Left ventricle myocardium superior (tissue), 1 donor: ENCODE measurements around the gene GSTP1. TPM values are rescaled to one million over a fixed set of nuclear protein-coding genes. Genes with fewer than 3 reads are reported as not detected.
"Not testable (repeated sequence)": the region's sequence is repeated elsewhere in the genome, so short reads cannot be mapped to it uniquely, and the experiment has no call there.

ENCODE experiments used
- ATAC-seq: fragments of 200-7000 bp; cut with Tn5 transposase; one replicate; pipeline ENCODE4 v1.9.1; 2020; ENCODE audit warnings: mild to moderate bottlenecking, moderate library complexity
- DNase-seq: peaks from one replicate; pipeline ENCODE4 v3.0.0-alpha.2; 2020
- intact Hi-C: fragments of 100-400 bp; cut with micrococcal nuclease; formaldehyde crosslinking; loops from one replicate; pipeline ENCODE4 v1.11.0; 2022
- total RNA-seq: library from RNA; stranded (reverse); fragmentation: NEBNext Ultra II Directional; extraction: Animal tissue kit (Norgen Biotek cat#: 25700); gene quantifications from one replicate; pipeline ENCODE4 v1.2.1, GENCODE V29; 2021
- donor health status: DM: no; HTN: yes; CAD: no; lungs with severe emphysema.

GSTP1 gene
- total RNA-seq, 1 donor from 2014 or later = 360 TPM

DNA sequence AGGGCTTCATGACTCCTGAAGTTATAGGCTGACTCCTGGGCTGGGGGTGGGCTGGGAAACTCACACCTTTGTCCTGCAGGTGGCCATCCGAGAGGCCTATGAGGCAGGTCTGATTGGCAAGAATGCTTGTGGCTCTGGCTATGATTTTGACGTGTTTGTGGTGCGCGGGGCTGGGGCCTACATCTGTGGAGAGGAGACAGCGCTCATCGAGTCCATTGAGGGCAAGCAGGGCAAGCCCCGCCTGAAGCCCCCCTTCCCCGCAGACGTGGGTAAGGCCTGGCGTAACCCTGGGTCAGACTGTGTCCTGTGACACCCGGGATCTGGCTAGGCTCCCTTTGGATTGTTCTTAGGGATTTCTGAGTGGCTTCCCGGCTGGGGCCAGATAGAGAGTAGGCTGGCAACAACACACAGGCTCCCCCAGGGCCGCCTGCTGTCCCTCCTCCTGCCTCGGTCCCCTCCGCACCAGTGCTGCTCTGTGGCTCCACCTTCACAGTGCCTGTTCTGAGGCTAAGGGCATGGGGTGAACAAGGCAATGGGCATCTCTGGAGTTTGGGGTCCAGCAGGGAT, 26.8 kb downstream of the GSTP1 start:
- intact Hi-C loops = no loop called here
- no peak for ATAC-seq
- DNase-seq = no peak

DNA sequence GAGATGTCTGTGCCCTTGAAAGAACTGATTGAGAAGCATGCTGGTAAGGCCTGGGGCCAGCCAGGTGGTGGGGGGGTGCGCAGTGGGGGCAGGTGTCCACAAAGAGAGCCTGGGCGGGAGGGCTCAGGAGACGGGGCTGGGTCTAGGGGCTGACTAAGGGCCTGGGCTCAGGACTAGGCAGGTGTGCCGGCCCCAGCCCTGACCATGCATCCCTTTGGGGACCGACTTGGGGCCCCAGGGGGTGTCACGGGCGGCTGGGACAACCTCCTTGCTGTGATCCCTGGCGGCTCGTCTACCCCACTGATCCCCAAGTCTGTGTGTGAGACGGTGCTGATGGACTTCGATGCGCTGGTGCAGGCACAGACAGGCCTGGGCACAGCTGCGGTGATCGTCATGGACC, 27.6 kb downstream of the GSTP1 start:
- DNase-seq (no peak), ATAC-seq (no peak)
- intact Hi-C loops = no loop called here

DNA sequence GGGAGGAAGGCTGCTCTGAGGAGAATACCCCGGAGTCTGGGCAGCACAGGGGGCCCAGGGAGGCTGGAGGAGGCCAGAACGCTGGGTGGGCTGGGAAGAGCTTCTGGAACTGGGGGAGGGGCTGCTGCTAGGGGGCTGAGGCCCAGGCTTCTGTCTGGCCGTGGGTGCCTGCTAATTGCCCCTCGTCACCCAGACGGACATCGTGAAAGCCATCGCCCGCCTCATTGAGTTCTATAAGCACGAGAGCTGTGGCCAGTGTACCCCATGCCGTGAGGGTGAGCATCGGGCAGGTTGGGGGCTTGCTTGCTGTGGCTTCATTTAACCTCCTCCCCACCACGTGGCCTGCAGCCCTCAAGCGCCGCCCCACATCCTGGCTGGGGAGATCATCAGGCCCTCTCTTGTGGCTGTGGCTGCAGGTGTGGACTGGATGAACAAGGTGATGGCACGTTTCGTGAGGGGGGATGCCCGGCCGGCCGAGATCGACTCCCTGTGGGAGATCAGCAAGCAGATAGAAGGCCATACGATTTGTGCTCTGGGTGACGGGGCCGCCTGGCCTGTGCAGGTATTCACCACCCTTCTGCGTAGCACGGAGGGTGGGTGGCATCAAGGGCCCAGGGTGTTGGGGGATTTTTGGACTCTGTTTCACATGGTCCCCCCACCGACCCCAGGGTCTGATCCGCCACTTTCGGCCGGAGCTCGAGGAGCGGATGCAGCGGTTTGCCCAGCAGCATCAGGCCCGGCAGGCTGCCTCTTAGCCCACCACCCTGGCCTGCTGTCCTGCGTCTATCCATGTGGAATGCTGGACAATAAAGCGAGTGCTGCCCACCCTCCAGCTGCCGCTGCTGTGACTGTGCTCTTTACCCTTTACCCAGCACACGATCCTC, 28.3 kb downstream of the GSTP1 start:
- intact Hi-C loops = no loop called here
- DNase-seq = no peak
- no peak for ATAC-seq

DNA sequence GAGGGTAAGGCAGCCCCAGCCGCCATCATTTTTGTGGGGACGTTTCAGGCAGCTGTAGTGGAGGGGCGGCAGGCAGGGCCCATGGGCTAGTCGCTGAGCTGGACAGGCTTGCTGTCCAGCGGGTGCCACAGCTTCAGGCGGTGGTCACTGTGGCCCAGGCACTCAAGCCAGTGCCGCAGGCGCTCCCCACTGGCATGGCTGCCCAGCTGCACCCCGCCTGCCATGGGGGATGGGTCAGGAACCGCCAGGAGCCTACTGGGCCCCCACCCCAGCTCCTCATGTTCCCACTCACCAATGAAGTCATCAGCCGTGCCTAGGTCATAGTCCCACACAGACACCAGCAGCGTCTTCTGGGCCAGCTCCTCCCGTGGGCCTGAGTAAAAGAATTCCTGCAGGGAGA, 29.1 kb downstream of the GSTP1 start:
- ATAC-seq (no peak), DNase-seq (no peak)
- intact Hi-C loops = no loop called here

DNA sequence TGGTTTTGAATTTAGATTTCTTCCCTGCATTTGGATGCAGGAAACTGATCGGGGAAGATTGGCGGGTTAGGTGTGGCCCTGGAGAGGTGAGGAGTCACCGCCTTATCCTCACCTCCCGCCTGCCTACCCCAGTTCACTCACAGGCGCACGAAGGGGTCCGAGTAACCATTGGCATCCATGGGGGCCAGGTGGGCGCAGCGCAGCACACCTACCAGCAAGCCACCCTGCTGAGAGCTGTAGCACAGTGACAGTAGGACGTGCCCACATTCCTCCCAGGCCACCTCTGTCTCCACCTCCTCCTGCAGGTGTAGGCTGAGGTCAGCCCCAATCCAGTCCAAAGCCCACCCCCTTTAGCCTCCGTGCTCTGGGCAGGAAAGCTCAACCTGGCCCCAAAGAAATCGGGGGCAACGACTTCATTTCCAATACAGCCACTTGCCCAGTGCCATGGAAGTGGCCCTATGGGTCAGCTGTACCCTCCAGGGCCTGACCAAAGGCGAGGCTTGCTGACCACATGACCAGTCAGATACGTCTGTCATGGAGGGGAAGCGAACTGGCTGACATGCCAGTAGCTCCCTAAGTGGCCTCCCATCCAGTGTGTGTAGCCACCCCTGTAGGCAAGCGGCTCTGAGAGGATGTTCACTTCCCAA, 29.8 kb downstream of the GSTP1 start:
- no peak for ATAC-seq
- intact Hi-C loops = no loop called here
- DNase-seq = no peak

DNA sequence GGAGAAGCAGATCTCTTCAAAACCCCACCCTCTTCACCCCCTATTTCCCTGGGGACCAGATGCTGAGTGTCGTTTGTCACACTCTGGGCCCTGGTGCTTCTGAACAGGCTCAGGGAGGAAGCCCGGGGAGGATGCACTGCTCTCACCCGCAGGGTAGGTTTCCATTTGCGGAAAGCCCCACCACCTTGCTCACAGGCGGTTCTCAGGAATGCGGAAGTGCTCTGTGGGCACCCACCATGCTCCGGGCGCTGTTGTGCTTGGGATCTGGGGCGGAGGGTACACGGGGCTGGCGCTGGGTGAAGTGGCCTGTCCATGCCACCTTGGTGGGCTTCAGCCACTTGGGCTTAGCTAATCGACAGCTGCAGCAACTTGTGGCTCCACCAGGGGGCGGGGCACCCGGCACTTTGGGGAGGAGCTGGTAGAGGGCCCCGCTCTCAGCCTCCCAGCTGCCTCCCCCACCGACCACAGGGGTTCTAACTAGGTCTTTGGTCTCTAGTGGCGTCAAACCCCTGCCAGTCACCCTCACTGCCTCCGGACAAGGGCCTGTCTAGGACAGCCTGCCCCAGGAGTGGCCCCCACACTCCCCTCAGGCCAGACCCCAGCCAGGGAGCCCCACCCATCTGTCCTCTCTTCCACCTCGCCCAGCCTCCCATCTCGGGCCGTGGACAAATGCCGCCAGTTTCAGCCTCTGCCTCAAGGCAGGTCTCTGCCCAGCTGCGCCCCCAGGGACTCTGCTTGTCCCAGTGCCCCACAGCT, 30.5 kb downstream of the GSTP1 start:
- intact Hi-C loops = no loop called here
- peak; percentile 75 for DNase-seq
- ATAC-seq = peak; percentile 39

DNA sequence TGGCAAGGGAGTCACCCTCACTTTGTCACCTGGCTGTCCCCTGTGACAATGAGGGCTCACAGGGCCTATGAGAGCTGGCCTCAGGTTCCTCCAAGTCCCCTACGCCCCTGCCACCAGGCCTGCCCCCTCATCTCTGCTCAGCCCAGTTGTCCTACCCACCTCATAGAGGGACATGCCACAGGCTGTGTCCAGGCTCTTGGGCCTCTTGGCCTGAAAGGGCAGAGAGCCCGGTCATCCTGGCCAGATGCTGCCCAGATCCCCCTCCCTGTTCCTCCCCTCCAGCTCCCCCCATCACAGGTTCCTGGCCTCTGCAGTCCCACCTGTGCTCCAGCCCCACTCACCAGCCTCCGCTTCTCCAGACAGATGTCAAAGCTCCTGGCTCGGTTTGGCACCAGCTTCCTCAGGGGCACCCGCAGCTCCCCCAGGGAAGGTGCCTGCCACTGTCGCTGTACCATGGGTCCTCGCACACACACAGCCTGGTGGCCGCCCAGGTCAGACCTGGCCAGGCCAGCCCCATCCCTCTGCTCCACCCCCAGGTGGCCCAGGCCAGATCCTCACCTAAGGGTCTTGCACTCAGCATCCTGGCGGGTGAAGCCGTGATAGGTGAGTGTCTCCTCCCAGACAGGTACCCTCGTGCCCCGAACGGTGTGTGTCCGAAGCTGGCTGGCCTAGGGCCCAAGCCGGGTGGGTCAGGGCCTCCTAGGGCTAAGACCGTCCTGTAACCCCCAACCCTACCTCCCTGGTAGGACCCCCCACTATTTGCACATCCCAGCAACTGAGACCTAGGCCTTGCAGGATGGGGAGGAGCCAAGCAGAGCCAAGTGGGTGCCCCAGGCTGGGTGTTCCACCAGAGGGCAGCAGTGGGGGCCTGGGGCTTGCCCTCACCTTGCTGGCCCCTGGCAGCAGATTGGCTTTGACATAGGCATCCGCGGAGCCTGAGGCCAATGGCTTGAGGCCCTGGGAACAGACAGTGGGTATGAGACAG, 31.4 kb downstream of the GSTP1 start:
- ATAC-seq (peak; percentile 50), DNase-seq (peak; percentile 62)
- intact Hi-C loops = no loop called here

DNA sequence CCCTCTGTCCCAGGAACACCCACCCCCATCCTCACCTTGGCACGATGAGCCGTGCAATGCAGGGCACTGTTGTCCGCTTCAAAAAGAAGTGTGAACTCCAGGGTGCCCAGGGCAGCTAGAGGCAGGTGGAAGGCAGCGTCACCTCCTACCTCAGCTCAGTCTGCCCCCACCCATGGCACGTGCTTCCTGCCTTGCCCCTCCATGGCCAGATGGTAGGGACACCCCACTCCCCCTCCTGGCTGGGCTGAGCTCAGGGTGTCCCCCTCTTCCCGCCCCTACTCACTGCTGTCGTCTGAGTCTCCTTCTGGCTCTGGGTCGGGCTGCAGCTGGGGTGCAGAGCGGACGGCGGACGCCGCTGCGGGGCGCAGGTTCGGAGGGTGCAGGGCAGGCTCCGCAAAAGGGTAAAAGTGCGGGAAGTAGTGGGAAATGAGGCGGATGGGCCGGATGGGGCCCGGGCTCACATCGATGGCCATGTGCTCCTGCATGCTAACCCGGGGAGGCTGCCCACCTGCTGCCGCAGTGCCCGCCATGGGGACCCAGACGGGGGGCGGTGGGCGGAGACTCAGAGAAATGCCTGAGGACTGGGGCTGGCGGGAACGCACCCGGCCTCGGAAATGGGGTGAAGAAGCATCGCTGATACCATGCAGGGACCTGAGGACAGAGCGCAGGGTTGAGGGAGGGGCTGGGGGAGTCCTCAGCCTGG, 32.3 kb downstream of the GSTP1 start:
- DNase-seq = no peak
- intact Hi-C loops = no loop called here
- ATAC-seq = no peak

DNA sequence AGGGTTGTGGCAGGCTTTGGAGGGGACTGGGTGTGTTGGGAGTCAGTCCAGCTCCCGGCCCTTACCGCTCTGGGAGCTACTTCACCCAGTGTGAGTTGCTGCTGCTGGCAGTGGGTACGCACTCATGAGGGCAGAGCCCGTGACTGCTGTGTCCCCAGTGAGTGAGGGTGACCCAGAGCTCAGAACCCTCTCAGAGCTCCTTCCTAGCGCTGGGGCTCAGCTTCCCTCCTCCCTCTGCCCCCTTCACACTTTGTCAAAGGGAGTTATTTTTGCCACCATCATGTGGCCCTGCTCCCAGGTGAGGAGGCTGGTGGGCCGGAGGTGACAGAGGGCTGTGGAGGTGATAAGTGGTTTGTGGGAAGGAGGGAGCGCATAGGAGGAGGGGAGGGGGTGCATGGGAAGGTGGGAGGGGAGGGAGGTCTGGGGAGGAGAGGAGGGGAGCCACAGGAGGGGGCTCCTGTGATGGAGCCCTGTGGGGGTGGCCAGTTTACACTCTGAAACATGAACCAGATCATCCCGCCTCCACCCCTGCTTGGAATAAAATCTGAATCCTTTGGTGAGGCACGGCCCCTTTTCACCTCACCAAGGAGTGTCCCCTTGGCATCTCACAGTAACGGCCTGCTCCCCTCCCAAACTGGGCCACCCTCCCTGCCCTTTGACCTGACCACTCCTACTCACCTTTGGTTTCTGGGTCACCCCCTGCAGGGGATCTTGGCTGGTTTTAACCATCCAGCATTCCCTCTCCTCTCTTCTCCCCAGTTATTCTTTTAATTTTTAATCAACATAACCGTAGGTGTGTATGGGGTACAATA, 33.0 kb downstream of the GSTP1 start:
- intact Hi-C loops = no loop called here
- peak; percentile 64 for DNase-seq
- ATAC-seq = peak; percentile 70

DNA sequence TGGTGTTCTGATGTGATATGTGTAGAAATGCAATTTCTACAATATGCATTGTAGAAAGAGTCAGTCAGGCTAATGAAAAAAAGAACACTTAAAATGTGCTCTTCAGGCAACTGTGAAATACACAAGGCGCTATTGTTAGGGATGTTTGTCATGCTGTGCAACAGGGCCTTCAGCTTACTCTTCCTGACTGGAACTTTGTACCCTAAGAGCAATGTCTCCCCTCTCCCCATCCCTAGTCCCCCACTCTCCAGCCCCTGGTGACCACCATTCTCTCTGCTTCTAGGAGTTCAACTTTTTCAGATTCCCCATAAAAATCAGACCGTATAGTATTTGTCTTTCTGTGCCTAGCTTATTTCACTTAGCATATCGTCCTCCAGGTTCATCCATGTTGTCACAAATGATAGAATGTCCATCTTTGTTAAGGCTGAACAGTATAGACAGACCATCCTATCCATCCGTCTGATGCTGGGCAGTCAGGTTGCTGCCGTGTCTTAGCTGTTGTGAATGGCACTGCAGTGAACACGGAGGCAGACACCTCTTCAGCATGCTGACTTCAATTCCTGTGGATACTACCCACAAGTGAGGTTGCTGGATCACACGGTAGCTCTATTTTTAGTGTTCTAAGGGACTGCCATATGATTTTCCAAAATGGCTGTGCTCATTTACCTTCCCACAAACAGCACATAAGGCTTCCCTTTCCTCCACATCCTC, 33.8 kb downstream of the GSTP1 start:
- ATAC-seq (peak; percentile 29), DNase-seq (no peak)
- intact Hi-C loops = no loop called here

DNA sequence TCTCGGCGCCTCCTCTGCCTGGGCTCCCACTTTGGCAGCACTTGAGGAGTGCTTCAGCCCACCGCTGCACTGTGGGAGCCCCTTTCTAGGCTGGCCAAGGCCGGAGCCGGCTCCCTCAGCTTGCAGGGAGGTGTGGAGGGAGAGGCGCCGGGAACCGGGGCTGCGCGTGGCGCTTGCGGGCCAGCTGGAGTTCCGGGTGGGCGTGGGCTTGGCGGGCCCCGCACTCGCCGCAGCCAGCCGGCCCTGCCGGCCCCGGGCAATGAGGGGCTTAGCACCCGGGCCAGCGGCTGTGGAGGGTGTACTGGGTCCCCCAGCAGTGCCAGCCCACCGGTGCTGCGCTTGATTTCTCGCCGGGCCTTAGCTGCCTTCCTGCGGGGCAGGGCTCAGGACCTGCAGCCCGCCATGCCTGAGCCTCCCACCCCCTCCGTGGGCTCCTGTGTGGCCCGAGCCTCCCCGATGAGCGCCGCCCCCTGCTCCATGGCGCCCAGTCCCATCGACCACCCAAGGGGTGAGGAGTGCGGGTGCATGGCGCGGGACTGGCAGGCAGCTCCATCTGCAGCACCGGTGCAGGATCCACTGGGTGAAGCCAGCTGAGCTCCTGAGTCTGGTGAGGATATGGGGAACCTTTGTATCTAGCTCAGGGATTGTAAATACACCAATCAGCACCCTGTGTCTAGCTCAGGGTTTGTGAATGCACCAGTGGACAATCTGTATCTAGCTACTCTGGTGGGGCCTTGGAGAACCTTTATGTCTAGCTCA, 35.5 kb downstream of the GSTP1 start:
- DNase-seq, intact Hi-C loops, ATAC-seq: not testable (repeated sequence)

DNA sequence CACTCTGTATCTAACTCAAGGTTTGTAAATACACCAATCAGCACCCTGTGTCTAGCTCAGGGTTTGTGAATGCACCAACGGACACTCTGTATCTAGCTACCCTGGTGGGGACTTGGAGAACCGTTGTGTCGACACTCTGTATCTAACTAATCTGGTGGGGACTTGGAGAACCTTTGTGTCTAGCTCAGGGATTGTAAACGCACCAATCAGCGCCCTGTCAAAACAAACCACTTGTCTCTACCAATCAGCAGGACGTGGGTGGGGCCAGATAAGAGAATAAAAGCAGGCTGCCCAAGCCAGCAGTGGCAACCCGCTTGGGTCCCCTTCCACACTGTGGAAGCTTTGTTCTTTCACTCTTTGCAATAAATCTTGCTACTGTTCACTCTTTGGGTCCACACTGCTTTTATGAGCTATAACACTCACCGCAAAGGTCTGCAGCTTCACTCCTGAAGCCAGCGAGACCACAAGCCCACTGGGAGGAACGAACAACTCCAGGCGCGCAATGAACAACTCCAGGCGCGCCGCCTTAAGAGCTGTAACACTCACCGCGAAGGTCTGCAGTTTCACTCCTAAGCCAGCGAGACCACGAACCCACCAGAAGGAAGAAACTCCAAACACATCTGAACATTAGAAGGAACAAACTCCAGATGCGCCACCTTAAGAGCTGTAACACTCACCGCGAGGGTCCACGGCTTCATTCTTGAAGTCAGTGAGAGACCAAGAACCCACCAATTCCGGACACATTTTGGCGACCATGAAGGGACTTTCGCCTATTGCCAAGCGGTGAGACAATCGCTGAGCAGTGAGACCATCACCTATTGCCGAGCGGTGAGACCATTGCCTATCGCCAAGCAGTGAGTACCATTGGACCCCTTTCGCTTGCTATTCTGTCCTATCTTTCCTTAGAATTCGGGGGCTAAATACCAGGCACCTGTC, 36.3 kb downstream of the GSTP1 start:
- intact Hi-C loops, DNase-seq, ATAC-seq: not testable (repeated sequence)

DNA sequence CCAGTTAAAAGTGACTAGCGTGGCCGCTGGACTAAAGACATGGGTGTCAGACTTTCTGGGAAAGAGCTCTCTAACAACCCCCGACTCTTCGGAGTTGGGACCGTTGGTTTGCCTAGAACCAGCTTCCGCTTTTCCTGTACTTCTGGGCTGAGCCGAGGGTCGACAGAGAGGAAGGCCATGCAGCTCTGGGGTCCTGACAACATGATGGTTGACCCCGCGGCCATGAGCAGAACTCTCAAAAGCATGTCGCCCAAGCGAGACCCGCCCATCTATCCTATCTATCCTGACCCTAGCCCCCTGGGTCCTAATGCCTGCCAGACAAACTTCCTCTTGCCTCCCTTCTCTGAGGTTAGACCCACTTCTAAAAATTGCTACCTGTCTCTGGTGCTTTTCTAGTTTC, 37.0 kb downstream of the GSTP1 start:
- ATAC-seq, DNase-seq, intact Hi-C loops: not testable (repeated sequence)

DNA sequence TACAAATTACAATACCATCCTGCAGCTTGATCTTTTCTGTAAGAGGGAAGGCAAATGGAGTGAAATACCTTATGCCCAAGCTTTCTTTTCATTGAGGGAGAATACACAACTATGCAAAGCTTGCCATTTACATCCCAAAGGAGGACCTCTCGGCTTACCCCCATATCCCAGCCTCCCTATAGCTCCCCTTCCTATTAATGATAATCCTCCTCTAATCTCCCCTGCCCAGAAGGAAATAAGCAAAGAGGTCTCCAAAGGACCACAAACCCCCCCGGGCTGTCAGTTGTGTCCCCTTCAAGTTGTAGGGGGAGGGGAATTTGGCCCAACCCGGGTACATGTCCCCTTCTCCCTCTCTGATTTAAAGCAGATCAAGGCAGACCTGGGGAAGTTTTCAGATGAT, 38.3 kb downstream of the GSTP1 start:
- ATAC-seq, DNase-seq, intact Hi-C loops: not testable (repeated sequence)

DNA sequence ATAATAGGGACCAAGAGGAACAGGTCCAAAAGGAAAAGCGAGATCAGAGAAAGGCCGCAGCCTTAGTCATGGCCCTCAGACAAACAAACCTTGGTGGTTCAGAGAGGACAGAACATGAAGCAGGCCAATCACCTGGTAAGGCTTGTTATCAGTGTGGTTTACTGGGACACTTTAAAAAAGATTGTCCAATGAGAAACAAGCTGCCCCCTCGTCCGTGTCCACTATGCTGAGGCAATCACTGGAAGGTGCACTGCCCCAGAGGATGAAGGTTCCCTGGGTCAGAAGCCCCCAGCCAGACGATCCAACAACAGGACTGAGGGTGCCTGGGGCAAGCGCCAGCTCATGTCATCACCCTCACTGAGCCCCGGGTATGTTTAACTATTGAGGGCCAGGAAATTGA, 39.3 kb downstream of the GSTP1 start:
- intact Hi-C loops, ATAC-seq: not testable (repeated sequence)

More for the DNA sequence above, 39.3 kb downstream of the GSTP1 start:
- DNase-seq = peak; percentile 18
